HG03025 (cell line): ENCODE data around the gene ASB4.
"Not testable (repeated sequence)": the region's sequence is repeated elsewhere in the genome, so short reads cannot be mapped to it uniquely, and the experiment has no call there.

Experiments
- ATAC-seq: cut with Tn5 transposase; IDR thresholded peaks from one replicate; pipeline ENCODE4 v1.9.1; 2021; ENCODE audit warnings: mild to moderate bottlenecking, moderate library complexity; ENCODE audit not compliant: unreplicated experiment, low FRiP score

Gene ASB4, protein sequence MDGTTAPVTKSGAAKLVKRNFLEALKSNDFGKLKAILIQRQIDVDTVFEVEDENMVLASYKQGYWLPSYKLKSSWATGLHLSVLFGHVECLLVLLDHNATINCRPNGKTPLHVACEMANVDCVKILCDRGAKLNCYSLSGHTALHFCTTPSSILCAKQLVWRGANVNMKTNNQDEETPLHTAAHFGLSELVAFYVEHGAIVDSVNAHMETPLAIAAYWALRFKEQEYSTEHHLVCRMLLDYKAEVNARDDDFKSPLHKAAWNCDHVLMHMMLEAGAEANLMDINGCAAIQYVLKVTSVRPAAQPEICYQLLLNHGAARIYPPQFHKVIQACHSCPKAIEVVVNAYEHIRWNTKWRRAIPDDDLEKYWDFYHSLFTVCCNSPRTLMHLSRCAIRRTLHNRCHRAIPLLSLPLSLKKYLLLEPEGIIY

GRCh38 chr7:95485391-95486123 lies at the start of gene ASB4:
Gene ASB4, plus strand, starts transcription at chr7:95485943. Its CDS starts 29 bp downstream, at chr7:95485972.
- no peak for ATAC-seq

GRCh38 chr7:95436407-95436806 lies 49.3 kb upstream of the ASB4 start:
- ATAC-seq, result no peak

GRCh38 chr7:95440394-95441038 lies 45.2 kb upstream of the ASB4 start:
- no peak for ATAC-seq

DNA sequence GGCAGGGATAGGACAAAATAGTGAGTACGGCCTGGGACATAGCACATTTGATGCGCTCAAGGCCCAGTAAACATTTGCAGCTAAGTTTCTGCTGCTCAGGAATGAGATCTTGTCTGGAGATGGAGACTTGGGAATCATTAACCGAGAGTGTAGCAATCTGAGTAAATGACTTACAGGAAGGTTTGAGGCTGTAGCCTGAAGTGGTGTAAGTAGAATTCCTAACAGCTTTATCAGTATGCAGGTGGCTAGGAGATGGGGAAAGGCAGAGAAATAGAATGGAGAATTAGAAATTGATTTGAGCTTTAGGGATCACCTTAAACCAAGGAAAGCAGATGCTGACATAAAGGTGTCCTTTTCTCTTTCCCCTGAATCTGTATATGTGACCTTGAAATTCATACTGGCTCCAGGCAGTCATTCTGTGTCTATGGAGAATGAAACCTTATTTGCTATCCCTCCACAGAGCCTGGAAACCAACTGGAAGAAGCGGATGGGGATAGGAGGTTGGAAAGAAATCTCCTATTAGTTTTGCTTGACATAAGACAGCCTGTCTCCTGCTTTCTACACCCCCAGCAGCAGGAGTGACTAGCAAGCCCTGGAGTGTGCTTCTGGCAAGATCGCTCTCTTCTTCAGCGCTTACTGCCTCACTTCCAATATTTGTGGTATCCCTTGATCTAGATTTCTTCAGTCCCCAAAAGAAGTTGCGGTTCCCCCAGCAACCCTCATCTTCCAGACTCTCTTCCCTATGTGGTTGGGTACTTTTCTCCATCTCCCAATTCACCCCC lies 44.5 kb upstream of the ASB4 start:
- no peak for ATAC-seq

GRCh38 chr7:95444796-95445195 lies 40.9 kb upstream of the ASB4 start:
- no peak for ATAC-seq

- ATAC-seq, result no peak
Measured at GRCh38 chr7:95446618-95447017, 39.1 kb upstream of the ASB4 start.

GRCh38 chr7:95454438-95455045 lies 31.2 kb upstream of the ASB4 start:
- no peak for ATAC-seq

- ATAC-seq, result no peak
Measured at GRCh38 chr7:95457947-95458346, 27.8 kb upstream of the ASB4 start.

DNA sequence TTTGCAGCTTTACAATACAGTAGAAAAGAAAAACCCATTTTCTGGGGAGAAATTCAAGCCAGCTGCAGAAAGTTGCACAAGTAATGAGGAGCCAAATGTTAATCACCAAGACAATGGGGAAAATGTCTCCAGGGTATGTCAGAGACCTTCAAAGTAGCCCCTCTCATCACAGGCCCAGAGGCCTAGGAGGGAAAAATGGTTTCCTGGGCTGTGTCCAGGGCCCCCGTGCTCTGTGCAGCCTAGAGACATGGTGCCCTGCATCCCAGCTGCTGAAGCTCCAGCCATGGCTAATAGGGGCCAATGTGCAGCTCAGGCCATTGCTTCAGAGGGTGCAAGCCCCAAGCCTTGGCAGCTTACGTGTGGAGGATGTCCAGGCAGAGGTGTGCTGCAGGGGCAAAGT lies 25.1 kb upstream of the ASB4 start:
- ATAC-seq, result not testable (repeated sequence)

GRCh38 chr7:95467912-95468607 lies 17.7 kb upstream of the ASB4 start:
- ATAC-seq, result no peak

DNA sequence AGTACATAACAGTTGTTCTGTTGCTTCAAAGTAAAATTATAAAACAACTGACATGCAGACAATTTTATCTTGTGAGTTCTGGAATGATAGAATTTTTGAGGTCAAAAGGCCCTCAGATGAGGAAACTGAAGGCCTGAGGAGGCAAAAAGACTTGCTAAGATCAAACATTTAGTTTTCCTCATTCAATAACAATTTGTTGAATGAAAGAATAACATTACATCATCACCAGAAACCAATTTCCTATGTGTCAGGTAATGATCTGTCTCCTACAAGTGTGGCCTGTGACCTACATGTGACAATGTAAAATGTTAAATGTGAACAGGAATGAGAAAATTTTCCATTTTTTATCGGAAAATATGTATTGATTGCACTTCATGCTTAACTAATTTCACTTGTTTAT lies 16.6 kb upstream of the ASB4 start:
- no peak for ATAC-seq

DNA sequence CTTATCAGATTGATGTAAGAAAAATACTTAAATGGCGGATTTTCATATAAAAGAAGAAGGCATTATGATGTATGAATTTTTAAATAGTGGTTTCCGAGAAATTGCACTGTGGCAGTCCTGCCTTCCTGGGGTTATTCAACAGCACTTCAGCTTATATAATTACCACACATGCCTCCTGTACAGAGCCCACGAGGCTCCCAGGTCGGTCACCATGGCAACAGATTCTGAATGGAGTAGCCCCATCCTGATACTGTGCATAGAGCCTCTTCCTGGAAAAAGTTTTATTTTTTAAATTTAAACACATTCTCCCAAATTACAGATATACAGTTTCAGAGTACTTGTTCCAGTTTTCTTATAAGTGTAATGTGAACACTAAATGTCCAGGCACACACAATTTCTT lies 15.9 kb upstream of the ASB4 start:
- no peak for ATAC-seq

DNA sequence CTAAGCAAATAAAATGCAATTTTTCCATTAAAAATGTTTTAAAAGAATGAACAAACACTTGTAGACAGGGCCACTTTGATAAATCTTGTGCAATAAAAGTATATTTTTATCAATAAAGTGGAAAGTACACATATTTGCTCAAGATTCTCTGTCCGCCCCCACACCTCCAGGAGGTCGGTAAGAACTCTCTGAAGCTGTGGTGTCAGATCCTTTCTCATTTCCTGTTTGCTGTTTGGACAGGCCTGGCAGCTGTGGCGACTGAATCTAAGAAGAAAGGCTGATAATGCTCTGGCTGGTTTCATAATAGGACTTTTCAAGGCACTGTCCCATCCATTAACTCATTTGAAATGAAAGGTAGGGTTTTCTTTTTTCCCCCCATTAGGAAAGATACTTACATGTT lies 15.3 kb upstream of the ASB4 start:
- peak; percentile 96 for ATAC-seq

GRCh38 chr7:95471071-95471470 lies 14.7 kb upstream of the ASB4 start:
- no peak for ATAC-seq

DNA sequence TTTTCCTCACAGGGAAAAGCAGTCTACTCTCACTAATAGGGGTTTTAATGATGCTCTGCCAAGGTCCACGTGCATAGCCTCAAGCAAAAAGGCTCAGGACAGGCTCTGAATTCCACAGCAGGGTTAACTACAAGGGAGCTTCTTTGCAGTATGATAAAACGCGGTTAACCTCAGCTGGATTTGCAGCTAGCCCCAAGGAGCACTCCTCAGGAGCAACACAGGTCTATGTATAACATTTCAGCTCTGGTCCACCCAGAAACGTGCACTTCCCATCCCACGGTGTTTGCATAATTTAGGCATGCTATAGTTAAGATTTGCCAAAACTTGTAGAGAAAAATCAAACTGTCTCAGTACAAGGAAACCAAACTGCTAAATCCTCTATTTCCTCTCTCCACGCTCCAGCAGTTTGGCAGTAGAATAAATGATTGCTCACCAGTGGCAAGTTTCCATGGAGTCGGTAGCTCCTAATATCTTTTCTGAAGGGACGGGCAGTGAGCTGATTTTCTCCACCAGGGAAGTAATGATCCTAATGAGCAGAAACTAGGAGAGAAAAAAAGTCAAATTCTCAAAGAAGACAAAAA lies 13.1 kb upstream of the ASB4 start:
- no peak for ATAC-seq

- no peak for ATAC-seq
Measured at GRCh38 chr7:95473276-95473985, 12.3 kb upstream of the ASB4 start.

- ATAC-seq, result no peak
Measured at GRCh38 chr7:95476072-95476847, 9.5 kb upstream of the ASB4 start.
